ENCODE measurements around the gene DUSP22.

DUSP22 gene

GRCh38 chr6:347951-348859 lies 55.9 kb downstream of the DUSP22 start:
- TF ChIP-seq EZH2phosphoT487 (IDR thresholded peaks at IDR 0.05; ENCODE audit: borderline replicate concordance, low read length) (no peak), CTCF (IDR thresholded peaks at IDR 0.05; ENCODE audit: low read depth, low read length, poor library complexity, severe bottlenecking) (no peak)
- no peak overlapping the region for H3K27ac ChIP-seq (ENCODE audit: low read depth, low read length)
- no peak overlapping the region for H3K4me2 ChIP-seq (ENCODE audit: low read length)
- no peaks in the 10 kb centered on the region for H3K27me3 ChIP-seq (ENCODE audit: control insufficient read depth, low read length)
- H3K4me1 ChIP-seq (ENCODE audit: control insufficient read depth, low read length) = peaks cover 8% of the 10 kb centered on the region
- H3K4me3 ChIP-seq (ENCODE audit: low read length) = no peak overlapping the region
- H3K36me3 ChIP-seq (ENCODE audit: control insufficient read depth, low read length) = no peaks in the 10 kb centered on the region
- H4K20me1 ChIP-seq (ENCODE audit: control insufficient read depth, insufficient read depth, low read depth, low read length) = no peaks in the 10 kb centered on the region
- peaks cover 4% of the 10 kb centered on the region; the same call in 1 of the 2 replicates for H3K9me3 ChIP-seq (ENCODE audit: control insufficient read depth, insufficient read depth, low read length)
- H3K9me2 ChIP-seq (replicated peaks; ENCODE audit: control insufficient read depth, low read length) = no peaks in the 10 kb centered on the region
- H3K79me2 ChIP-seq (ENCODE audit: control insufficient read depth, low read length) = no peaks in the 10 kb centered on the region
- no peaks in the 10 kb centered on the region for H3F3A ChIP-seq (ENCODE audit: control insufficient read depth, insufficient read depth)

GRCh38 chr6:348860-349396 lies 56.6 kb downstream of the DUSP22 start:
- Histone ChIP-seq H3K36me3 (ENCODE audit: control insufficient read depth, low read length) (no peaks in the 10 kb centered on the region), H3K4me2 (ENCODE audit: low read length) (no peak overlapping the region)
- TF ChIP-seq EZH2phosphoT487 (IDR thresholded peaks at IDR 0.05; ENCODE audit: borderline replicate concordance, low read length) = no peak
- no peak for TF ChIP-seq CTCF (IDR thresholded peaks at IDR 0.05; ENCODE audit: low read depth, low read length, poor library complexity, severe bottlenecking)

GRCh38 chr6:349491-349921 lies 57.2 kb downstream of the DUSP22 start:
- Histone ChIP-seq H3K27me3 (ENCODE audit: control insufficient read depth, low read length) (no peaks in the 10 kb centered on the region), H3K27ac (ENCODE audit: low read depth, low read length) (no peak overlapping the region), H3K9me3 (ENCODE audit: control insufficient read depth, insufficient read depth, low read length) (peaks cover 4% of the 10 kb centered on the region; the same call in 1 of the 2 replicates), H3K79me2 (ENCODE audit: control insufficient read depth, low read length) (no peaks in the 10 kb centered on the region), H3K9me2 (replicated peaks; ENCODE audit: control insufficient read depth, low read length) (no peaks in the 10 kb centered on the region), H3K4me2 (ENCODE audit: low read length) (no peak overlapping the region), H3K4me1 (ENCODE audit: control insufficient read depth, low read length) (peaks cover 8% of the 10 kb centered on the region), H3K4me3 (ENCODE audit: low read length) (no peak overlapping the region), H3F3A (ENCODE audit: control insufficient read depth, insufficient read depth) (no peaks in the 10 kb centered on the region), H4K20me1 (ENCODE audit: control insufficient read depth, insufficient read depth, low read depth, low read length) (no peaks in the 10 kb centered on the region), H3K36me3 (ENCODE audit: control insufficient read depth, low read length) (no peaks in the 10 kb centered on the region)
- no peak for TF ChIP-seq CTCF (IDR thresholded peaks at IDR 0.05; ENCODE audit: low read depth, low read length, poor library complexity, severe bottlenecking)
- no peak for TF ChIP-seq EZH2phosphoT487 (IDR thresholded peaks at IDR 0.05; ENCODE audit: borderline replicate concordance, low read length)

More at GRCh38 chr6:348860-349396, 56.6 kb downstream of the DUSP22 start:
- H3K4me3 ChIP-seq (ENCODE audit: low read length) = no peak overlapping the region
- peaks cover 4% of the 10 kb centered on the region; the same call in 1 of the 2 replicates for H3K9me3 ChIP-seq (ENCODE audit: control insufficient read depth, insufficient read depth, low read length)
- H3K9me2 ChIP-seq (replicated peaks; ENCODE audit: control insufficient read depth, low read length) = no peaks in the 10 kb centered on the region
- H4K20me1 ChIP-seq (ENCODE audit: control insufficient read depth, insufficient read depth, low read depth, low read length) = no peaks in the 10 kb centered on the region
- H3K27ac ChIP-seq (ENCODE audit: low read depth, low read length) = no peak overlapping the region
- no peaks in the 10 kb centered on the region for H3F3A ChIP-seq (ENCODE audit: control insufficient read depth, insufficient read depth)
- H3K27me3 ChIP-seq (ENCODE audit: control insufficient read depth, low read length) = no peaks in the 10 kb centered on the region
- H3K79me2 ChIP-seq (ENCODE audit: control insufficient read depth, low read length) = no peaks in the 10 kb centered on the region
- H3K4me1 ChIP-seq (ENCODE audit: control insufficient read depth, low read length) = peaks cover 8% of the 10 kb centered on the region
